Kidney tubule cell (primary cell): ENCODE measurements around the gene BIRC5.
A peak's percentile ranks its signal among the peaks of the same experiment; 100 is the strongest.

Experiments used
- DNase-seq: peaks from one replicate; pipeline ENCODE4 v3.0.0-alpha.2; 2018; ENCODE audit warnings: low spot score

Gene BIRC5

DNA sequence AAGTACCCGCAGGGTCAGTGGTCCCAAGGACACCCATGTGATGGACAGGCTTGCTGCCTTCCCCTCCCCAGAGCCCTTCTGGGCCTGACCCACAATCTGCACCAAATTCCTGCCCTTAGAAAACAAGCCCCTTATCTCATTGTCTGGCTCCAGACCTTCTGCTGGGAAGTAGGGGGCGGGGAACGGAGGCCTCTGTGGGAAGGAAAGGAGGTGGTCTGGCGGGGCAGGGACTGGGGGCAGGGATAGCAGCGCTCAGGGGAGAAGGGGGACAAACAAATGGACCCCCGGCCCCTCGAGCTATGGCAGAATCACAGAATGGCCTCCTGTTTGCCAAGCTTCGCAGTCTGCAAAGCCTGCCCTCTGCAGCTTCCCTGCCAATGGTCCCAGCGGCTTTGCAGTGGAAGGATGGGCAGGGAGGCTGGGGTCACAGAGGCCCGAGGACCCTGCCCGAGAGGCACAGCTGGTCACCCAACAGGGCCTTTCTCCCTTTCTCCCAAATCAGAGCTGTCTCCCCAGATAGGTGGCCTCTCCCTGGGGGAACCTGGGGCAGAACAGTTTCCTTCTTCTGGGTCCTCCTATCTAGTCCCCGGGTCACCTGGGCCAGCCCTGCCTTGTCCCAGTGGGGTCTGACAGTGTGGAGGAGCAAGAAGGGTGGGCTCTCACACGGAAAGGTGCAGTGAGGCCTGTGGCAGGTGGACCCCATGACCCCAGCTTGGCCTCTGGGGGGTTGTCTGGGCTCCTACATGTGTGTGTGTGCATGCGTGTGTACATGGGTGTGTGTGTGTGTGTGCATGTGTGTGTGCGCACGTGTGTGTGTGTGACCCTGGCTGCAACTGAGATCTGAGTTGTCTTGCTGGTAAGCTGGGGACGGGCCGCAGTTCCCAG is 42.9 kb downstream of the BIRC5 start:
- no peak for DNase-seq

- DNase-seq: no peak
These were observed 43.8 kb downstream of the BIRC5 start for GRCh38 chr17:78257810-78258322.

- DNase-seq: no peak
These were observed 44.5 kb downstream of the BIRC5 start for GRCh38 chr17:78258323-78259191.

- DNase-seq: no peak
These were observed 45.1 kb downstream of the BIRC5 start for GRCh38 chr17:78259192-78259554.

DNA sequence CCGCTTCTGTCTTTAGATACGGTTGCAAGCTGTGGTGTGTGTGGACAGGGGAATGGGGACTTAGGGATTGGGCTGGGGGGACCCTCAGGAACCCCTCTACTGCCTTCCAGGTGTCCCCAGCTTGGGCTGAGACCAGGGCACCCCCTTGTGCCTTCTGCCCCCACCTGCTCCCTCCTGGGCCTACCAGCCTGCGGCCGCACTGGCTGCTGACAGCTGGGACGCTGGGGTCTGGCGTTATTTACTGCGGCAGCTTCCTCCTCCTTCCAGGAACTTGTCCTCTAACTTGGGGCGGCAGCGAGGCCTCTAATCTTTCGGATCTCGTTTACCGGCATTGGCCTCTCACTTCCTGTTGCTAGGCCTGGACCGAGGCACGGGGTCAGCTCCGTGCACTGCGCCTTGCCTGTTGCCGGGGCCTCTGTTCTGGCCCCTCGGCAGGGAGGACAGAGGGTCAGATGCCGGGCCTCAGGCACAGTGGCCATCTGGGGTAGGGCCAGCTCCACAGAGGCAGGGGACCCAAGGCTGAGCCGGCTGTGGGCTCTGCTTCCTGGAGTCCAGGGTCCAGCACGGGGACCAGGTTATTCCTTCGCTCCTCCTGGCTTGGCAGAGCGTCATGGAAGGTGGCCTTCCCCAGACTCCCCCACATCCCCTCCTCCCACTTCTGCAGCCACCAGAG is 49.1 kb downstream of the BIRC5 start:
- no peak for DNase-seq

DNA sequence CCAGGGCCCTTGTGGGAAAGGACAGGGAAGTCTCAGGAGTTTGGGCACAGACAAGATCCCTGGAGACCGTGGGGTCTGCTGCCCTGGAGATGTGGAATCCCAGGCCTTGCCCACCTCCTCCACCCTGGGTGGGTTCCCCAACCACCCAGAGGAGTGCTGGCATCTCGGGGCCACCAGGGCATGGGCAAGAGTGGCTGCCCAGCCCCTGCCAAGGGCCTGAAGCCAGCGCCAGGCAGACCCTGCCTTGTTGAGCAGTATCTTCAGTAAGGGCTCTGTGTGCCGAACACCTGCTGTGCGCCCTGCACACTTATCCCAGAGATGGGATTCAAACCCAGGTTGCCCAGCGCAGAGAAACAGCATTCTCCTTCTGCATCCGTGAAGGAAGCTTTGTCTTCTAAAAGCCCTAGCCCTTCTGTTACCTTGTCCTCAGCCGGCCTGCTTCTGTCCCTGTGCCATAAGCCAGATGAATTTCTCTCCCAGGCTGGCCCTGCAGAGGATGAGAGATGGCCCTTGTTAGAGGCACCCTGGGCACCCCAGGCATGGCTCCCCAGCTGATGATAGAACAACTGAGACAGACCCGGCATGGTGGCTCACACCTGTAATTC is 49.8 kb downstream of the BIRC5 start:
- no peak for DNase-seq

DNA sequence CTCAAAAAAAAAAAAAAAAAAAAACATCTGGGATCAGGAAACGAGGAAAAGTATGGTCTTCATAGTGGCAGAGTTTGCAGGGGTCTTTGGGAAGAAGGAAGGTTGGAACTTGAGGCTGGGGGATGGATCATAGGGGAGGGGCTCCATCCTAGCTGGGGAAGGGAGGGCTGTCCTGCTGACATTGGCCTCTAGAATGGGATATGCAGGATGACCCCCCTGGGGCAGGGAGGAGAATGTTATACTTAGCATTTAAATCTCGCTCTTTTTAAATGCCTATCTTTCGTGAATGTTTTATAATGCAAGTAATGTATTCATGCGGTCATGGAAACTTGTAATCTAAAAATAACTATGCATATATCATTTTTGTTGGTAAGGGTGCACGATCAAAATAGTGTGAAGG is 50.5 kb downstream of the BIRC5 start:
- DNase-seq: no peak

GRCh38 chr17:78265121-78265520 is 51.1 kb downstream of the BIRC5 start:
- DNase-seq: no peak

GRCh38 chr17:78266231-78266631 is 52.2 kb downstream of the BIRC5 start:
- no peak for DNase-seq

GRCh38 chr17:78266771-78267170 is 52.7 kb downstream of the BIRC5 start:
- DNase-seq: no peak

DNA sequence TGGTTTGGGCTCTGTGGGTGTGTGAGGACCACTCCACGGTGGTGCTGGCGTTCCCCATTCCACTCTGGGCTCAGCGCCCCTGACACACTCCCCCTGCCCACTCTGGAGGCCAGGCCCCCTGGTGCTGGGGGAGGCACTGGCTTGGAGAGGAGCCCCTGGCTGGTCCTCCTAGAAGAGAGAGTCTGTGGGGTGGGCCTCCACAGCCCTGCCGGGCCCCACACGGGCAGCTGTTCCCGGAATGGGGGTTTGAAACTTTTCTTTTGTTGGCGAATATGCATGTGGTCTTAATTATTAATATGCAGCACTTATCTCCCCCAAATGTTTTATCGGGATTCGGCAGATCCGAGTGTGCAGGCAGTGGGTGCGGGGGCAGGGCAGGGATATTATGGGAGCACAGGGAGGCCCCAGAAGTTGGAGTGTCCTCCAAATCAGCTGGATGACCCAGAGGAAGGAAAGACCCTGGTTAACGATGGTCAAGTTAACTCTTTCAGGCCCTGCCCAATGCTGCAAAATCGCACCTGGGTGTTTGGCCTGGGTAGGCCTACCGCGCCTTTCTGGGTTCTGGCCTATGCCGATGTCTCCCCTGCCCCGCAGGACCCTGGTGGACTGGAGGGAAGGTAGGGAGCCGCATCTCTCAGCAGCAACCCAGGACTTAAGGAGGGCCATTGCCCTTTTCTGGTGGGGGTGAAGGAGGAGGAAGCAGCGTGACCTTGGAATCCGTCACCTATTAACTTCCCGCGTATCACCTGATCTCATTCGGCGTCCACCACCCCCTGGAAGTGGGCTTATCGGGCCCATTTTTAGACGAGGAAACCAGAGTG is 53.4 kb downstream of the BIRC5 start:
- DNase-seq: no peak

- no peak for DNase-seq
These were observed 54.3 kb downstream of the BIRC5 start for GRCh38 chr17:78268191-78268874.

DNA sequence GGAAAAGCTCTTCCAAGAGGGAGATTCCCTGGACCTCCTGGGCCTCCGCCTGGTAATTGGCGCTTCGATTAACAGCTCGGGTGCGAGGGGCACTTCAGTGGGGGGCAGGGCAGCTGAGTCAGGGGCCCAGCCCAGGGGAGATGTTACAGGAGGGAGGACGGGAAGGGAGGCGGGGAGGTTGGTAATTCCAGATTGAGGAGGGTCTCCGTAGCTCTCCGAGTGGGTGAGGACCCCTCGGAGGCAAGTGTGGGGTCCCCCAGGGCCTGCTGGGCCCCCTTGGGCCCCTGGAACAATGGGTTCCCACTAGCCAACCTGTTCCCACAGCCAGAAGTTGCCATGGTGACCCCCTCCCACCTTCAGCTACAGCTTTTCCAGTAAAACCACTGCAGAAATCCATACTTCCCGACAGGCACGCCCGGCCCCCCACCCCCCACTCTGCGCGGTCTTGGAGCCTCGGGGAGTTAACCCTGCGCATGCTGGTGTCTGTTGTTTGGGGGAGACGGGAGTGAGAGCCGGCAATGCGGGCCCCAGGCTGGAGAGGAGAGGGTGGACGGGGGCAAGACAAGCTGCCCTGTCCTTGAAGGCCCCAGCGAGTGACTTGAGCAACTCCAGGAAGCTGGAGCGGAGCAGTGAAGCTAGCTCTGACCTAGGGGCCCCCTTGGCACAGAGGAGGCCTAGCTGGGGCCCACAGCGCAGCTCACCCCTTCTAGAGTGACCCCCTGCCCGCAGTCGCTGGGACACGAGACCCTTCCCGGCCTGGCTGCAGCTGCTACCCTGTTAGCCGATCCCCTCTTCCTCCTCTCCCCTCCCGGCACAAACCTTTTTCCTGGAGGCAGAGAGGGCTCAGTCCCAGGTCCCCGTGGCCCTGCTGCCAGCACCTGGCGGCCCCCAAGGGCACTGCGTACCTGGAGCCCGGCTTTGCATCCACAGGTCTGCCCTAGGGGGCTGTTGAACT is 55.2 kb downstream of the BIRC5 start:
- DNase-seq: no peak

DNA sequence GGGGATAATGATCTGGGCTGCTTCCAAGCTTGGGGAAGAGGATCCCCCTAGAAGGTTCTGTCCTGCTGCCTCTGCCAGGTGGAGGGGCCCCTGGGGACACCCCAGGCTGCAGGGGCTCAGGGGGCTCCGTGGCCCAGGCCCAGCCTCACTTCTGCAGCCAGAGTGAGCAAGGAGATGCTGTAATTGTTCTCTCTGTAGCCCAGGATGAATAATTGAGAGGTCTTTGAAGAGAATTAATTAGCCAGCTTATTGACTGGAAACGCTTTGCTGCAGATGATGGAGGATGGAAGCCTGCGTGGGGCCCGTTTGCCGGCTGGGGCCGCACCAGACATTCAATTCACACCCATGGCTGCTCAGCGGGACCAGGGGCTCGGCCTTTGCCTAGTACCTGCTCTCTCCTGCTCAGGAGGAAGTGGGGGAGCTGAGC is 55.9 kb downstream of the BIRC5 start:
- no peak for DNase-seq

DNA sequence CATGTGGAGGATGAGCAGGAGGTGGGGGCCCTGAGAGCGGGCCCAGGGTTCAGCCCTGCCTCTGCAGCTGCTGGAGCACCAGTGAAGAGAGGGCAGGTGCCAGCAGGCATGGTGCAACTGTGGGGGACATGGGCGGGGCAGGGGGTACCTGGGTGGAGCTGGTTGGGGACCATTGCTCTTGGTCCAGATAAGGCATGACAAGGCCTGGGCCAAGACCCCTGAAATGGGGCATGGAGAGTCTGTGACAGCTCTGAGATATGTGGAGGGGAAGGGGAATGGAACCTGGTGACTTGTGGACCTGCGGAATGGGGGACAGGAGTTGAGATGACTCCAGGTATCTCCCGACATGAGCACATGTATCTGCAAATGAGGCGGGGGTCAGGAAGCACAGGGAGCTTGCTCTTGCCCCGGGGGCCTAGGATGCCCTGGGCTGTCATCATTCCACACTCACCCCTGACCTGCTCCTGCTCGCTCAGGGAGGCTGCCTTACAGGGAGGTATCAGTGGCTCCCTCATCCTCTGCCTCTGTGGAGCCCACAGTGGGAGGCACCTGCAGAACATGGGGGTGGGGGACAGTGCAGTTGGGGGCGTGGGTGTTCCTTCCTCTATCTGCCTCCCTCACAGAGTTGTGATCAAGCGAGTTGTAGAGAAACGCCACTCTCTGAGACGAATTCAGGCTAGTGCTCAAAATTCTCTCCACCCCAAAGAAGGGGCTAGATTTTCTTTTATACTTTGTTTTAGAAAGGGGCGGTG is 57.5 kb downstream of the BIRC5 start:
- DNase-seq: no peak

DNA sequence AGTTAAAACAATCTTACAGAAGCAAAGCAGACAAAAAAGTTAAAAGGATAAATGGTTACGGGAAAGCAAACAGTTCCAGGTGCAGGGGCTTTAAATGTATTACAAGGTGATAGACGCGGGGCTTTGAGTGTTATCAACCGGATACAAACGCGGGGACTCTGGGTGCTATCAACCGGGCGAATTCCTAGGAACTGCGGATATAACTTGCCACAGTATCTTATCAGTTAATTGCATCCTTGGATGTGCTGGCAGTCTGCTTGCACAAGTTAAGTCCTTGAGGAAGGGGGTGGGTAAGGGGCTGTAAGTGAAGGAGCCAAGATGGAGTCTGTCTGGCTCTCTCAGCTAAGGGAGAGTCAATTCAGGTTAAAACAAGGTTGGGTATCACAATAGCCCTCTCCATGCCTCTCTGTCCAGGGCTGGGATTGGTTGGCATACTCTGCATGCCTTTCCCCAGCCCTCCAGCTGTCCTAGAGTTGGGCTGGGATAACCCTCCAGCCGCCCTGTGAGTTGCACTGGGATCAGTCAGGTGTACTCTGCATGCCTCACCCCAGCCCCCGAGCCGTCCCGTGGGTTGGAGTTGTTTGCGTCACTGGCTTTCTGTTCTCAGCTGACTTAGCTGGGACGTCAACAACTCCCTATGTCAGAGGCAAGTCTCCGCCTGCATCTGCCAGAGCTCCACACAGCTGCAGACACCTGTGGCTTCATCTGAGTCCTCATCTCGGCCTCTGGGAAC is 58.3 kb downstream of the BIRC5 start:
- peak; percentile 81 for DNase-seq

- DNase-seq: no peak
These were observed 58.8 kb downstream of the BIRC5 start for GRCh38 chr17:78272914-78273258.

DNA sequence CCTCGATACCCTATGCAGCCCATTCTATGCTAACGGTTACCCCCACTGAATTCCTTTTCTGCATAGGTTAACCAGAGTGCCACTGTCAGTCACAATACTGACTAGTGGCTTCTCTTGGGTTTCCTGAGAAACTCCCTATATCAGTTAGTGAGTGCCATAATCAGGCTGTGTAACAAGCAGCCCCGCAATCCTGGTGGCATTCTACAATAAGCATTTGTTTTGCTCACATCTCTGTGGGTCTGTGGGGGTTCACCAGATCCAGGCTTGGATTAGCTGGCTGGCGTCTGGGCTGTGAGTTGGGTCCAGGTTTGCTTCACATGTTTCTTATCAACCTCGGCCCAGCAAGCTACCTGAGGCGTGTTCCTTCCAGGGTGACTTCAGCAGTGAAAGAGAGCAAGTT is 59.8 kb downstream of the BIRC5 start:
- no peak for DNase-seq
